ENCODE results near the gene USP9X. TPM values are rescaled to one million over a fixed set of nuclear protein-coding genes. Genes with fewer than 3 reads are reported as not detected.

Gene USP9X
- total and polyA plus RNA-seq, 9 of the 15 experiments (the other 6 are each of a cell fraction or from before 2014, with no cell fraction given), result 10.9 to 47.8 (median 29.5) TPM

- TF ChIP-seq, protein P1, sequence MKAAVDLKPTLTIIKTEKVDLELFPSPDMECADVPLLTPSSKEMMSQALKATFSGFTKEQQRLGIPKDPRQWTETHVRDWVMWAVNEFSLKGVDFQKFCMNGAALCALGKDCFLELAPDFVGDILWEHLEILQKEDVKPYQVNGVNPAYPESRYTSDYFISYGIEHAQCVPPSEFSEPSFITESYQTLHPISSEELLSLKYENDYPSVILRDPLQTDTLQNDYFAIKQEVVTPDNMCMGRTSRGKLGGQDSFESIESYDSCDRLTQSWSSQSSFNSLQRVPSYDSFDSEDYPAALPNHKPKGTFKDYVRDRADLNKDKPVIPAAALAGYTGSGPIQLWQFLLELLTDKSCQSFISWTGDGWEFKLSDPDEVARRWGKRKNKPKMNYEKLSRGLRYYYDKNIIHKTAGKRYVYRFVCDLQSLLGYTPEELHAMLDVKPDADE (conservative IDR thresholded peaks at IDR 0.05; ENCODE audit: control insufficient read depth, low read depth, low read length), result no peak
- TF ChIP-seq FOXA3 (CRISPR knock-in tag; conservative IDR thresholded peaks at IDR 0.05 in 1 of 2, IDR thresholded peaks at IDR 0.05 in 1 of 2) (no peak), NCOA2 (IDR thresholded peaks at IDR 0.05; ENCODE audit: partially characterized antibody in 2 of 2) (no peak)
These were observed 34.9 kb upstream of the USP9X start (continued) for GRCh38 chrX:41050359-41050758.

DNA sequence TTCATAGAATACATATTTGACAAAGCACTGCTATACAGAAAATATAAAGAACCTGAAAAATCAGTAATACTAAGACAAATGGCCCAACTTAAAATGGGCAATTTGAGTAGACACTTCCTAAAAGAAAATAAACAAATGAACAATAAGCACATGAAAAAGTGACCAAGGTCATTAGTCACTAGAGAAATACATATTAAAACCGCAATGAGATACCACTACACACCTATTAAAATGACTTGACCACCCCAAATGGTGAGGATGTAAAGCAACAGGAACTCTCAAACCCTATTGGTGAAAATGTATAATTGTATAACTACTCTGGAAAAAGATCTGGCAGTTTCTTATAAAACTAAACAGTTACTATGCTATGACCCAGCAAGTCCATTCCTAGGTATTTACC, 34.0 kb upstream of the USP9X start:
- no peak for TF ChIP-seq GTF2F1 (IDR thresholded peaks at IDR 0.05; ENCODE audit: low read depth, low read length)
- TF ChIP-seq ZNF347 (CRISPR knock-in tag; IDR thresholded peaks at IDR 0.05; ENCODE audit: low read depth), result no peak
- TF ChIP-seq, protein P2, sequence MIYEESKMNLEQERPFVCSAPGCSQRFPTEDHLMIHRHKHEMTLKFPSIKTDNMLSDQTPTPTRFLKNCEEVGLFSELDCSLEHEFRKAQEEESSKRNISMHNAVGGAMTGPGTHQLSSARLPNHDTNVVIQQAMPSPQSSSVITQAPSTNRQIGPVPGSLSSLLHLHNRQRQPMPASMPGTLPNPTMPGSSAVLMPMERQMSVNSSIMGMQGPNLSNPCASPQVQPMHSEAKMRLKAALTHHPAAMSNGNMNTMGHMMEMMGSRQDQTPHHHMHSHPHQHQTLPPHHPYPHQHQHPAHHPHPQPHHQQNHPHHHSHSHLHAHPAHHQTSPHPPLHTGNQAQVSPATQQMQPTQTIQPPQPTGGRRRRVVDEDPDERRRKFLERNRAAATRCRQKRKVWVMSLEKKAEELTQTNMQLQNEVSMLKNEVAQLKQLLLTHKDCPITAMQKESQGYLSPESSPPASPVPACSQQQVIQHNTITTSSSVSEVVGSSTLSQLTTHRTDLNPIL (CRISPR knock-in tag; IDR thresholded peaks at IDR 0.05), result no peak
- TF ChIP-seq SMAD4 (CRISPR knock-in tag; conservative IDR thresholded peaks at IDR 0.05), result no peak
- TF ChIP-seq ZNF507 (tag; conservative IDR thresholded peaks at IDR 0.05), result no peak
- no peak for TF ChIP-seq WHSC1 (IDR thresholded peaks at IDR 0.05; ENCODE audit: low read length)
- TF ChIP-seq ZC3H4 (CRISPR knock-in tag; IDR thresholded peaks at IDR 0.05; ENCODE audit: borderline replicate concordance), result no peak
- no peak for TF ChIP-seq ZNF274 (IDR thresholded peaks at IDR 0.05; ENCODE audit: borderline replicate concordance, low read depth, low read length)
- no peak for TF ChIP-seq RBBP5 (IDR thresholded peaks at IDR 0.05; ENCODE audit: borderline replicate concordance, insufficient read depth, low read length, poor library complexity, severe bottlenecking)
- TF ChIP-seq ZNF146 (CRISPR knock-in tag; IDR thresholded peaks at IDR 0.05; ENCODE audit: unreplicated experiment), result no peak
- TF ChIP-seq ERF (CRISPR knock-in tag; IDR thresholded peaks at IDR 0.05), result no peak
- TF ChIP-seq, protein P3, sequence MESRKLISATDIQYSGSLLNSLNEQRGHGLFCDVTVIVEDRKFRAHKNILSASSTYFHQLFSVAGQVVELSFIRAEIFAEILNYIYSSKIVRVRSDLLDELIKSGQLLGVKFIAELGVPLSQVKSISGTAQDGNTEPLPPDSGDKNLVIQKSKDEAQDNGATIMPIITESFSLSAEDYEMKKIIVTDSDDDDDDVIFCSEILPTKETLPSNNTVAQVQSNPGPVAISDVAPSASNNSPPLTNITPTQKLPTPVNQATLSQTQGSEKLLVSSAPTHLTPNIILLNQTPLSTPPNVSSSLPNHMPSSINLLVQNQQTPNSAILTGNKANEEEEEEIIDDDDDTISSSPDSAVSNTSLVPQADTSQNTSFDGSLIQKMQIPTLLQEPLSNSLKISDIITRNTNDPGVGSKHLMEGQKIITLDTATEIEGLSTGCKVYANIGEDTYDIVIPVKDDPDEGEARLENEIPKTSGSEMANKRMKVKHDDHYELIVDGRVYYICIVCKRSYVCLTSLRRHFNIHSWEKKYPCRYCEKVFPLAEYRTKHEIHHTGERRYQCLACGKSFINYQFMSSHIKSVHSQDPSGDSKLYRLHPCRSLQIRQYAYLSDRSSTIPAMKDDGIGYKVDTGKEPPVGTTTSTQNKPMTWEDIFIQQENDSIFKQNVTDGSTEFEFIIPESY (CRISPR knock-in tag; IDR thresholded peaks at IDR 0.05), result no peak
- TF ChIP-seq DMBX1 (CRISPR knock-in tag; IDR thresholded peaks at IDR 0.05; ENCODE audit: borderline replicate concordance), result no peak
- no peak for TF ChIP-seq FOXP1 (CRISPR knock-in tag; IDR thresholded peaks at IDR 0.05)
- H2AFZ ChIP-seq (ENCODE audit: low read depth, low read length), result no peak overlapping the region
- BruUV-seq (replicated peaks), result no TSS peak
- in situ Hi-C loops (cut with MboI), result no loop called here
- CTCF ChIA-PET (ENCODE audit: low intra/inter-chr PET ratio), result no interaction called here
- no peaks in the 10 kb centered on the region for H3K9me1 ChIP-seq (ENCODE audit: control insufficient read depth, insufficient read depth, low read length)
- H3K79me2 ChIP-seq (ENCODE audit: control insufficient read depth, insufficient read depth, low read length), result no peaks in the 10 kb centered on the region
- ATAC-seq (no peak), FAIRE-seq (no peak), DNase-seq (ENCODE audit: extremely low read depth in 1 of 4, low spot score in 3 of 4) (no peak)
- no peaks in the 10 kb centered on the region for H3K36me3 ChIP-seq (ENCODE audit: control insufficient read depth, insufficient read depth, low read length)
- WGBS (ENCODE audit: insufficient coverage, low coverage, missing lambda C conversion rate), result 40% methylated on average over 1 of the region's 1 CpG
- H3K9me3 ChIP-seq (replicated peaks; ENCODE audit: control insufficient read depth, insufficient read depth, low read depth, low read length), result no peaks in the 10 kb centered on the region
- intact Hi-C loops (cut with micrococcal nuclease), result no loop called here
- POLR2A ChIA-PET, result no interaction called here
- H3K27ac ChIP-seq (ENCODE audit: extremely low read depth, low read depth, low read length), result no peak overlapping the region
- no peak overlapping the region for H3K4me2 ChIP-seq (ENCODE audit: insufficient read depth, low read length)
- H3K27me3 ChIP-seq (ENCODE audit: control insufficient read depth in 2 of 2, insufficient read depth in 2 of 2, low read length in 2 of 2), result no peaks in the 10 kb centered on the region
- no peaks in the 10 kb centered on the region for H4K20me1 ChIP-seq (replicated peaks; ENCODE audit: control insufficient read depth, insufficient read depth, low read length)
- H3K4me3 ChIP-seq, result no peak overlapping the region
- no peak overlapping the region for H3K9ac ChIP-seq (ENCODE audit: insufficient read depth in 1 of 2, low read depth in 2 of 2, low read length in 2 of 2)
- H3K4me1 ChIP-seq (replicated peaks in 1 of 2; ENCODE audit: control insufficient read depth in 2 of 2, insufficient read depth in 2 of 2, low read length in 2 of 2), result peaks cover 0 to 4% of the 10 kb centered on the region in 2 experiments; a peak in 3 of 5 replicates
